ENCODE results near the gene GPR62.

DNA sequence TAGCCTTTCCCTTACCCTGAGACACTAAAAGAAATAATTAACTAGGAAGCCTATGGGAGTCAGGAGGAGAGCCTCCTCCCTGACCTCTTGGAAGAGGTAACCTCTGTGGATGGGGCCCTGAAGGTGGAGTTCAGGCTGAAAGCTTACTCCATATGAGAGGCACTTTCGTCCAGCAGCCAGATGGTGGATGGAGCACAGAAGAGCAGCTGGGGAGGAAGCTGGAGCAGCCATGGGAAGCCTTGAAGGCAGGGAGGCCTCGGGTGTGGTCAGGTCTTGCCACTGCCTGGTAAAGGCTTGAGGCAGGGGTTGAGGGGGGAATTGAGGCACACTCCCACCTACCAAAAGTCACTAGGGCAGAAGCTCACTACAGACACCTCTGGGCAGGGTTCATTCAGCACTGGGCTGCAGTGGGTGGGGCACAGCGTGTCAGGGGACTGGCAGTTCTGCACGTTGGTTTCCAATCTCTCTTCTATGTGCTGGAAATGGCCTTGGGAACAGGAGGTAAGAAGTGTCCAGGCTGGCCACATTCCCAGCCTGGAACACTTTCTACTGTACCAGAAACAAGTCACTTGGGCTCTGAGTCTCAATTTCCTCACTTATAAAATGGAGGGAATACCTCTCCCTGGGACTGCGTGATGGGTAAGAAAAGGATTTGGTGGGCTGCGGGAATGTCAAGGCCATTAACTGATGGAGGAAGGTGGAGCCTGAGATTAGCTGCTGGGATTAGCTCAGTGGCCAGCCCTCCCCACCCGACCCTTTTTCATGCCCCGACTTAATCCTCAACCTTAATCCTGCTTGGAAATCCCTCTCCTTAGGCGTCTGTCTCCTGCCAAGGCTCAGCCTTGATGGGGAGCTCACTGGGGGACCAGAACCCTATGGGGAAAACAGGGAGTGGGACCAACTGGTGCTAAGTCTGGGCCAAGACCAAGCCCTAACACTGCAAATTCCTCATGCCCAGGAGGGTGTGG, 6.7 kb downstream of the GPR62 start:
- TF ChIP-seq NRF1 (IDR thresholded peaks at IDR 0.05; ENCODE audit: low read depth, low read length) (no peak), USF1 (IDR thresholded peaks at IDR 0.05; ENCODE audit: borderline replicate concordance, low read depth) (no peak), POLR2AphosphoS5 (IDR thresholded peaks at IDR 0.05; ENCODE audit: low read depth, low read length) (no peak), RXRA (IDR thresholded peaks at IDR 0.05; ENCODE audit: borderline replicate concordance, low read depth) (no peak), GABPA (IDR thresholded peaks at IDR 0.05; ENCODE audit: low read depth) (no peak), EP300 (IDR thresholded peaks at IDR 0.05; ENCODE audit: borderline replicate concordance in 1 of 2, low read depth in 1 of 2, low read length in 1 of 2) (no peak), YY1 (IDR thresholded peaks at IDR 0.05; ENCODE audit: low read depth) (no peak), USF2 (IDR thresholded peaks at IDR 0.05; ENCODE audit: borderline replicate concordance, low read depth, low read length) (no peak)
- TF ChIP-seq, protein P1, sequence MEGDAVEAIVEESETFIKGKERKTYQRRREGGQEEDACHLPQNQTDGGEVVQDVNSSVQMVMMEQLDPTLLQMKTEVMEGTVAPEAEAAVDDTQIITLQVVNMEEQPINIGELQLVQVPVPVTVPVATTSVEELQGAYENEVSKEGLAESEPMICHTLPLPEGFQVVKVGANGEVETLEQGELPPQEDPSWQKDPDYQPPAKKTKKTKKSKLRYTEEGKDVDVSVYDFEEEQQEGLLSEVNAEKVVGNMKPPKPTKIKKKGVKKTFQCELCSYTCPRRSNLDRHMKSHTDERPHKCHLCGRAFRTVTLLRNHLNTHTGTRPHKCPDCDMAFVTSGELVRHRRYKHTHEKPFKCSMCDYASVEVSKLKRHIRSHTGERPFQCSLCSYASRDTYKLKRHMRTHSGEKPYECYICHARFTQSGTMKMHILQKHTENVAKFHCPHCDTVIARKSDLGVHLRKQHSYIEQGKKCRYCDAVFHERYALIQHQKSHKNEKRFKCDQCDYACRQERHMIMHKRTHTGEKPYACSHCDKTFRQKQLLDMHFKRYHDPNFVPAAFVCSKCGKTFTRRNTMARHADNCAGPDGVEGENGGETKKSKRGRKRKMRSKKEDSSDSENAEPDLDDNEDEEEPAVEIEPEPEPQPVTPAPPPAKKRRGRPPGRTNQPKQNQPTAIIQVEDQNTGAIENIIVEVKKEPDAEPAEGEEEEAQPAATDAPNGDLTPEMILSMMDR (IDR thresholded peaks at IDR 0.05) = no peak
